H1 (cell line): ENCODE data around the gene LRRC49. TPM values are rescaled to one million over a fixed set of nuclear protein-coding genes. Genes with fewer than 3 reads are reported as not detected.
A peak's percentile ranks its signal among the peaks of the same experiment; 100 is the strongest.

Experiments
- CTCF ChIA-PET: fragments of 300-600 bp; sonication (Branson Sonifier 250); formaldehyde crosslinking; loops from one replicate; lab custom pipeline; 2021; ENCODE audit not compliant: partially characterized antibody; lab: Charles Lee
- POLR2A ChIA-PET: fragments of 300-600 bp; sonication (Branson Sonifier 250); formaldehyde crosslinking; loops from one replicate; lab custom pipeline; 2021; ENCODE audit warnings: inconsistent platforms; ENCODE audit not compliant: partially characterized antibody; lab: Charles Lee
- DNase-seq, 2 experiments: peaks; one replicate each; pipeline versions ENCODE4 v3.0.0 to v3.0.0-alpha.2; 2010 to 2022; ENCODE audit warnings: low spot score in 2 of 2, low read depth in 1 of 2, mixed read lengths in 1 of 2
- FAIRE-seq: peaks from 2 replicates; lab custom pipeline; 2011; peaks lifted over from hg19 to GRCh38; lab: Jason Lieb, UNC
- H2AFZ ChIP-seq: 2 replicates; pipeline ENCODE4 v1.8.1; 2012; ENCODE audit warnings: low read length, inconsistent platforms
- H2AK5ac ChIP-seq: 2 replicates; pipeline ENCODE4 v1.6.1; 2013; ENCODE audit warnings: low read depth, low read length
- H2BK120ac ChIP-seq: replicated peaks from 2 replicates; pipeline ENCODE3; 2013; ENCODE audit warnings: low read depth, low read length, inconsistent platforms
- H2BK12ac ChIP-seq: 2 replicates; pipeline ENCODE4 v1.6.1; 2013; ENCODE audit warnings: low read depth, low read length
- H2BK15ac ChIP-seq: 2 replicates; pipeline ENCODE4 v1.6.1; 2013; ENCODE audit warnings: low read length
- H2BK20ac ChIP-seq: 2 replicates; pipeline ENCODE4 v1.6.1; 2013; ENCODE audit warnings: low read length
- H2BK5ac ChIP-seq: 2 replicates; pipeline ENCODE4 v1.6.1; 2013; ENCODE audit warnings: low read depth, low read length
- H3K14ac ChIP-seq: 2 replicates; pipeline ENCODE4 v1.6.1; 2013; ENCODE audit warnings: inconsistent platforms; ENCODE audit not compliant: insufficient read length
- H3K18ac ChIP-seq: 2 replicates; pipeline ENCODE4 v1.6.1; 2013; ENCODE audit warnings: low read length; ENCODE audit errors: extremely low read depth
- H3K23ac ChIP-seq: 2 replicates; pipeline ENCODE4 v1.6.1; 2013; ENCODE audit warnings: inconsistent platforms; ENCODE audit not compliant: insufficient read length
- H3K23me2 ChIP-seq: 2 replicates; pipeline ENCODE4 v1.6.1; 2013; ENCODE audit warnings: low read depth, low read length
- H3K27ac ChIP-seq: 2 replicates; pipeline ENCODE4 v1.6.1; 2011; ENCODE audit warnings: low read depth, low read length, inconsistent platforms
- H3K27me3 ChIP-seq, 4 experiments: replicated peaks in 1 of 4; 1 replicate in 1 of 4; 2 replicates in 3 of 4; pipeline versions ENCODE4 v1.6.1 to v1.8.1; 2011 to 2013; ENCODE audit warnings: low read length in 3 of 4, mild to moderate bottlenecking in 3 of 4, inconsistent platforms in 2 of 4, mixed read lengths in 2 of 4, moderate library complexity in 1 of 4; ENCODE audit not compliant: control insufficient read depth in 3 of 4, insufficient read depth in 3 of 4; ENCODE audit errors: extremely low read depth in 1 of 4
- H3K36me3 ChIP-seq, 4 experiments: 2 replicates each; pipeline versions ENCODE4 v1.6.1 to v1.8.1; 2011 to 2013; ENCODE audit warnings: mild to moderate bottlenecking in 4 of 4, low read length in 3 of 4, moderate library complexity in 2 of 4, control low read depth in 1 of 4, inconsistent platforms in 1 of 4; ENCODE audit not compliant: insufficient read depth in 4 of 4, control insufficient read depth in 2 of 4
- H3K4ac ChIP-seq: replicated peaks from 2 replicates; pipeline ENCODE3; 2013; ENCODE audit warnings: low read length, low read depth, mixed read lengths, inconsistent platforms; ENCODE audit not compliant: insufficient read length
- H3K4me1 ChIP-seq, 4 experiments: replicated peaks in 1 of 4; 1 replicate in 1 of 4; 2 replicates in 3 of 4; pipeline versions ENCODE4 v1.6.1 to v1.8.1; 2011 to 2013; ENCODE audit warnings: low read length in 3 of 4, inconsistent platforms in 2 of 4, mixed read lengths in 1 of 4; ENCODE audit not compliant: insufficient read depth in 4 of 4, control insufficient read depth in 3 of 4
- H3K4me2 ChIP-seq, 2 experiments: 2 replicates each; pipeline versions ENCODE4 v1.6.1 to v1.8.1; 2011 to 2013; ENCODE audit warnings: low read depth in 2 of 2, low read length in 2 of 2, control low read depth in 1 of 2, inconsistent platforms in 1 of 2, mild to moderate bottlenecking in 1 of 2; ENCODE audit not compliant: insufficient read depth in 1 of 2
- H3K4me3 ChIP-seq, 4 experiments: fragments of 200-600, 300-600 bp in 1 of 4; sonication (generic), shearing (Covaris generic), sonication (Bioruptor Twin) in 1 of 4; 2 replicates each; pipeline versions ENCODE4 v1.5.1 to v1.8.1; 2011 to 2016; ENCODE audit warnings: low read length in 4 of 4, low read depth in 3 of 4, control low read depth in 2 of 4, inconsistent platforms in 2 of 4, mild to moderate bottlenecking in 2 of 4, mixed read lengths in 1 of 4, moderate library complexity in 1 of 4; ENCODE audit not compliant: insufficient read depth in 2 of 4; ENCODE audit errors: extremely low read depth in 1 of 4
- H3K56ac ChIP-seq: replicated peaks from 2 replicates; pipeline ENCODE3; 2013; ENCODE audit warnings: low read depth, mild to moderate bottlenecking, mixed read lengths, low read length, inconsistent platforms; ENCODE audit not compliant: insufficient read length
- H3K79me1 ChIP-seq: 2 replicates; pipeline ENCODE4 v1.6.1; 2013; ENCODE audit warnings: low read depth, low read length, control low read depth
- H3K79me2 ChIP-seq, 2 experiments: 2 replicates each; pipeline versions ENCODE4 v1.6.1 to v1.8.1; 2012 to 2013; ENCODE audit warnings: low read length in 2 of 2, mild to moderate bottlenecking in 2 of 2, inconsistent platforms in 1 of 2; ENCODE audit not compliant: insufficient read depth in 2 of 2, control insufficient read depth in 1 of 2
- H3K9ac ChIP-seq, 4 experiments: replicated peaks in 1 of 4; 1 replicate in 1 of 4; 2 replicates in 3 of 4; pipeline versions ENCODE4 v1.6.1 to v1.8.1; 2011 to 2013; ENCODE audit warnings: low read depth in 3 of 4, low read length in 3 of 4, control low read depth in 2 of 4, mild to moderate bottlenecking in 2 of 4, moderate library complexity in 2 of 4, inconsistent platforms in 1 of 4; ENCODE audit errors: extremely low read depth in 1 of 4
- H3K9me3 ChIP-seq, 2 experiments: 2 replicates each; pipeline versions ENCODE4 v1.6.1 to v1.8.1; 2012 to 2013; ENCODE audit warnings: mild to moderate bottlenecking in 2 of 2, moderate library complexity in 2 of 2, control low read depth in 1 of 2, inconsistent platforms in 1 of 2, low read depth in 1 of 2, low read length in 1 of 2, mixed read lengths in 1 of 2; ENCODE audit not compliant: insufficient read depth in 2 of 2
- H4K20me1 ChIP-seq, 2 experiments: replicated peaks in 1 of 2; 2 replicates each; pipeline versions ENCODE3 to v1.8.1; 2011 to 2013; ENCODE audit warnings: inconsistent platforms in 2 of 2, low read length in 2 of 2, mild to moderate bottlenecking in 1 of 2; ENCODE audit not compliant: insufficient read depth in 2 of 2, control insufficient read depth in 1 of 2
- H4K5ac ChIP-seq: 2 replicates; pipeline ENCODE4 v1.6.1; 2013; ENCODE audit warnings: low read length, low read depth, mixed read lengths, inconsistent platforms; ENCODE audit not compliant: insufficient read length
- H4K8ac ChIP-seq: 2 replicates; pipeline ENCODE4 v1.8.0; 2013; ENCODE audit warnings: mild to moderate bottlenecking, moderate library complexity, low read length, inconsistent platforms; ENCODE audit not compliant: insufficient read depth; ENCODE audit errors: extremely low read depth
- H4K91ac ChIP-seq: replicated peaks from 2 replicates; pipeline ENCODE3; 2013; ENCODE audit warnings: low read length, mixed read lengths, inconsistent platforms; ENCODE audit not compliant: insufficient read length
- BRCA1 ChIP-seq: IDR thresholded peaks from 2 replicates; pipeline ENCODE4 v1.6.1; 2012; ENCODE audit warnings: low read depth, low read length, improper control_type of control experiment
- CHD1 ChIP-seq: IDR thresholded peaks from 2 replicates; pipeline ENCODE4 v1.6.1; 2012; ENCODE audit warnings: low read depth, low read length, improper control_type of control experiment
- CTCF ChIP-seq, 3 experiments: IDR thresholded peaks; 1 replicate in 2 of 3; 2 replicates in 1 of 3; pipeline versions ENCODE4 v1.5.1 to v1.6.1; 2011; ENCODE audit warnings: low read length in 3 of 3, mild to moderate bottlenecking in 3 of 3, inconsistent platforms in 2 of 3, low read depth in 1 of 3, moderate library complexity in 1 of 3; ENCODE audit not compliant: insufficient read depth in 1 of 3; ENCODE audit errors: control extremely low read depth in 1 of 3
- EGR1 ChIP-seq: IDR thresholded peaks from 2 replicates; pipeline ENCODE4 v1.6.1; 2011; ENCODE audit warnings: low read depth, low read length, borderline replicate concordance
- GABPA ChIP-seq: IDR thresholded peaks from 2 replicates; pipeline ENCODE4 v1.6.1; 2011; ENCODE audit warnings: mild to moderate bottlenecking, low read length, moderate library complexity, borderline replicate concordance; ENCODE audit not compliant: insufficient read depth
- MAX ChIP-seq: IDR thresholded peaks from 2 replicates; pipeline ENCODE4 v1.6.1; 2012; ENCODE audit warnings: inconsistent platforms
- NANOG ChIP-seq: IDR thresholded peaks from 2 replicates; pipeline ENCODE4 v1.6.1; 2011; ENCODE audit warnings: low read length, low read depth, mild to moderate bottlenecking, inconsistent platforms; ENCODE audit not compliant: insufficient read depth, poor library complexity, severe bottlenecking
- RAD21 ChIP-seq, 2 experiments: IDR thresholded peaks in 1 of 2; conservative IDR thresholded peaks in 1 of 2; 2 replicates each; pipeline ENCODE4 v1.6.1; 2011; ENCODE audit warnings: low read depth in 2 of 2, low read length in 2 of 2, improper control_type of control experiment in 1 of 2, inconsistent platforms in 1 of 2, mild to moderate bottlenecking in 1 of 2, moderate library complexity in 1 of 2
- YY1 ChIP-seq: IDR thresholded peaks from 2 replicates; pipeline ENCODE4 v1.6.1; 2011; ENCODE audit warnings: low read depth, mild to moderate bottlenecking, low read length
- WGBS, 2 experiments: shearing (Covaris generic) in 1 of 2; methylation state at CpG; one replicate each; pipeline versions ENCODE4 v1.1.6 to v1.1.7; 2013 to 2015; ENCODE audit warnings: low lambda C conversion rate in 2 of 2, mixed read lengths in 2 of 2, inconsistent platforms in 1 of 2, low coverage in 1 of 2, missing lambda C conversion rate in 1 of 2; ENCODE audit not compliant: insufficient replicate concordance in 2 of 2, insufficient coverage in 1 of 2, insufficient read length in 1 of 2; ENCODE audit errors: extremely low coverage in 1 of 2, missing lambda C conversion rate in 1 of 2; 5-methylcytosine and 5-hydroxymethylcytosine counted together
- polyA plus RNA-seq, 7 experiments: library from polyadenylated mRNA; depleted of rRNA in 3 of 7; stranded (reverse) in 5 of 7; unstranded in 2 of 7; fragments of >200 nt in 5 of 7; fragments of 200-250 nt in 2 of 7; gene quantifications; 1 replicate in 5 of 7; 2 replicates in 1 of 7; 4 replicates in 1 of 7; pipeline versions ENCODE4 v1.2.1 to v1.2.3, GENCODE V29; 2011 to 2013; ENCODE audit warnings: missing spikeins in 2 of 7, mixed read lengths in 2 of 7
- total RNA-seq: library from RNA; stranded (reverse); fragmentation: NEBNext Ultra II Directional; extraction: Animal tissue kit (Norgen Biotek cat#: 25700); gene quantifications from 2 replicates; pipeline ENCODE4 v1.2.1, GENCODE V29; 2021

The LRRC49 gene
- total and polyA plus RNA-seq, 2 of the 8 experiments (the other 6 are each of a cell fraction or from before 2014, with no cell fraction given) = 5.0 to 10.4 TPM

GRCh38 chr15:71011503-71012155 lies 119.0 kb downstream of the LRRC49 start:
- Histone ChIP-seq H3K27ac (no peak overlapping the region), H2BK5ac (no peak overlapping the region), H2BK20ac (no peak overlapping the region), H3K9me3 (no peaks in the 10 kb centered on the region), H3K79me1 (no peaks in the 10 kb centered on the region), H2BK12ac (no peak overlapping the region), H3K23me2 (no peaks in the 10 kb centered on the region), H2AFZ (no peak overlapping the region), H3K4me2 (no peak overlapping the region), H3K9ac (no peak overlapping the region), H3K56ac (no peak overlapping the region), H4K8ac (no peak overlapping the region), H2BK15ac (no peak overlapping the region), H4K5ac (no peak overlapping the region), H4K20me1 (no peaks in the 10 kb centered on the region), H3K4me3 (no peak overlapping the region), H3K79me2 (no peaks in the 10 kb centered on the region), H3K4ac (no peak overlapping the region), H3K27me3 (no peaks in the 10 kb centered on the region), H3K18ac (no peak overlapping the region), H3K23ac (no peak overlapping the region), H4K91ac (no peak overlapping the region), H3K36me3 (no peaks in the 10 kb centered on the region), H2AK5ac (no peak overlapping the region), H3K14ac (no peak overlapping the region), H2BK120ac (no peak overlapping the region), H3K4me1 (no peaks in the 10 kb centered on the region)
- ChIA-PET CTCF (interaction anchor here (0.7 to 3.1 kb wide), 17 partner anchors 9 to 439 kb away, joined by 3 to 22 read pairs (median 4); no protein-coding TSS in a partner anchor), POLR2A (no interaction called here)
- peak; percentile 78 for FAIRE-seq
- WGBS, 2 experiments = 95% methylated on average over 1 of the region's 1 CpG; no CpG with 5 or more reads in 1 of the 2 experiments
- no peak for DNase-seq
- TF ChIP-seq CHD1 = no peak
- no peak for TF ChIP-seq BRCA1
- TF ChIP-seq GABPA = no peak
- no peak for TF ChIP-seq MAX
- TF ChIP-seq NANOG = no peak
- TF ChIP-seq YY1 = no peak
- no peak for TF ChIP-seq EGR1
- TF ChIP-seq RAD21 (IDR thresholded peaks at IDR 0.05 in 1 of 2, conservative IDR thresholded peaks at IDR 0.05 in 1 of 2; ENCODE audit: low read depth in 2 of 2, low read length in 2 of 2) = peak; percentile 87 to 93
- TF ChIP-seq CTCF (IDR thresholded peaks at IDR 0.05; ENCODE audit: control extremely low read depth in 1 of 3, insufficient read depth in 1 of 3, low read depth in 1 of 3, low read length in 3 of 3) = peak in 2 of 3 experiments; percentile 53 to 73; a peak in 2 of 4 replicates
